ENCODE data around the gene EEA1. TPM values are rescaled to one million over a fixed set of nuclear protein-coding genes. Genes with fewer than 3 reads are reported as not detected.

EEA1 gene
- total RNA-seq, 3 donors from 2014 or later: 23.4 to 52.8 (median 27.2) TPM

DNA sequence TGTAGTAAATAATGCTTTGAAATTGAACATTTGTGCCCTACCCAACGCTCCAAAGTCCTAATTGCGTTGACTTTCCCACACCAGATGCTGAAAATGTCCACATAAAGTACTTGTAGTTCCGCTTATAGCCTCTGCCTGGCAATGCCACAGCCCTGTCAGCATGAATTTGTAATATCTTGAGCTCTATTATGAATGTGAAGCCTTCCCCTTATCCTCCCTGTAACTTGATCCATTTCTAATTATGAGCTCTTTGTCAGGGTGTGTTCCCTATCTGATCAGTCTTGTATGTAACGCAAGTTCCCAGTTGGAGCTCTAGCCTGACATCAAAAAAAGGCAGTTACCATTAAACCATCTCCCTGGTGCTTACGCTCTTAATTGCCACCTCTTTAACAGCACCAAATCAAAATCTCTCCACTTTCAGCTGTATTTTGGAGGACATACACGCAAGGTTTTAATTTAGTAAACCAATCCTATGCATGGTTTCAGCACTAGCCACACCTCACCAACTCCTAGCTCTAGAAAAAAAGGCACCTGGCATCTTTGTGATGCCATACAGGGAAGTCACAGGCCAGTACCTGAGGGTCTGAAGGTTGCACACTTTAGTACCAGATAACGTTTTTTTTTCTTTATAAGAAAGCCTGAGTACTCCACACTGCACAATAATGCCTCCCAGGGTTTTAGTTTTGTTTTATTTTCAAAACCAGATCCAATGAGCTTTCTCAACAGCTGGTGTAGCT lies 69.3 kb downstream of the EEA1 start:
- intact Hi-C loops (cut with DNase I; ENCODE audit: low total_unique reads): no loop called here
- H3K9me3 ChIP-seq: no peaks in the 10 kb centered on the region
- H3K27ac ChIP-seq: no peak overlapping the region
- H3K36me3 ChIP-seq: no peaks in the 10 kb centered on the region
- no peaks in the 10 kb centered on the region for H3K27me3 ChIP-seq
- no peak overlapping the region for H3K4me3 ChIP-seq
- TF ChIP-seq CTCF (IDR thresholded peaks at IDR 0.05) (no peak), POLR2AphosphoS5 (IDR thresholded peaks at IDR 0.05) (no peak)
- DNase-seq (ENCODE audit: low spot score in 2 of 2): no peak
- H3K4me1 ChIP-seq: no peaks in the 10 kb centered on the region

DNA sequence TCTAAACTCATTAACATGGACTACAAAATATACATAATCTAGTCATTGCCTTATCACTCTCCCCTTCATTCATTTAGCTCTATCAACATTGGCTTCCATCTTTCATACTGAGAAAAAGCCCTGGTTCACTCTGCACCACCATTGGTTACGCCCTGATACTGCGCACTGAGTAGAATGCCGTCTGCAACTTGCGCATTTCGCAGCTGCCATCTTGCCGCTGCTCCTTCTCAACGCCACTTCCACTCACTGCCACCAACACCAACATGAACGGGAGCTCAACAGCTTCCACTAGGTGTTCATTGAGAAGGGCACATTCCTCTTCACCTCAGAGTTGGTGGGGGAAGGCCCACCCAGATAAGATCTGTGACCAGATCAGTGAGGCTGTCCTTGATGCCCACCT lies 71.3 kb downstream of the EEA1 start:
- H3K27me3 ChIP-seq: no peaks in the 10 kb centered on the region
- H3K4me1 ChIP-seq: no peaks in the 10 kb centered on the region
- DNase-seq (ENCODE audit: low spot score in 2 of 2): no peak
- intact Hi-C loops (cut with DNase I; ENCODE audit: low total_unique reads): no loop called here
- no peak overlapping the region for H3K27ac ChIP-seq
- no peaks in the 10 kb centered on the region for H3K36me3 ChIP-seq
- no peak overlapping the region for H3K4me3 ChIP-seq
- H3K9me3 ChIP-seq: no peaks in the 10 kb centered on the region
- no peak for TF ChIP-seq POLR2A (IDR thresholded peaks at IDR 0.05)
- TF ChIP-seq POLR2AphosphoS5 (IDR thresholded peaks at IDR 0.05): no peak
- no peak for TF ChIP-seq CTCF (IDR thresholded peaks at IDR 0.05)

GRCh38 chr12:92854344-92854743 lies 74.8 kb downstream of the EEA1 start:
- intact Hi-C loops (cut with DNase I; ENCODE audit: low total_unique reads): no loop called here

GRCh38 chr12:92848740-92849139 lies 80.4 kb downstream of the EEA1 start:
- H3K4me1 ChIP-seq: no peaks in the 10 kb centered on the region
- no peak for DNase-seq (ENCODE audit: low spot score in 2 of 2)
- intact Hi-C loops (cut with DNase I; ENCODE audit: low total_unique reads): no loop called here
- no peaks in the 10 kb centered on the region for H3K27me3 ChIP-seq
- no peaks in the 10 kb centered on the region for H3K9me3 ChIP-seq
- H3K36me3 ChIP-seq: no peaks in the 10 kb centered on the region
- TF ChIP-seq POLR2A (IDR thresholded peaks at IDR 0.05) (no peak), POLR2AphosphoS5 (IDR thresholded peaks at IDR 0.05) (no peak), CTCF (IDR thresholded peaks at IDR 0.05) (no peak)
- no peak overlapping the region for H3K27ac ChIP-seq
- H3K4me3 ChIP-seq: no peak overlapping the region

More at GRCh38 chr12:92854344-92854743, 74.8 kb downstream of the EEA1 start:
- H3K27ac ChIP-seq: no peak overlapping the region
- no peak for TF ChIP-seq POLR2AphosphoS5 (IDR thresholded peaks at IDR 0.05)
- no peak for TF ChIP-seq CTCF (IDR thresholded peaks at IDR 0.05)
- no peak for TF ChIP-seq POLR2A (IDR thresholded peaks at IDR 0.05)
- H3K36me3 ChIP-seq: no peaks in the 10 kb centered on the region
- no peak overlapping the region for H3K4me3 ChIP-seq
- H3K9me3 ChIP-seq: no peaks in the 10 kb centered on the region
- H3K4me1 ChIP-seq: no peaks in the 10 kb centered on the region
- H3K27me3 ChIP-seq: no peaks in the 10 kb centered on the region
- DNase-seq (ENCODE audit: low spot score in 2 of 2): no peak

DNA sequence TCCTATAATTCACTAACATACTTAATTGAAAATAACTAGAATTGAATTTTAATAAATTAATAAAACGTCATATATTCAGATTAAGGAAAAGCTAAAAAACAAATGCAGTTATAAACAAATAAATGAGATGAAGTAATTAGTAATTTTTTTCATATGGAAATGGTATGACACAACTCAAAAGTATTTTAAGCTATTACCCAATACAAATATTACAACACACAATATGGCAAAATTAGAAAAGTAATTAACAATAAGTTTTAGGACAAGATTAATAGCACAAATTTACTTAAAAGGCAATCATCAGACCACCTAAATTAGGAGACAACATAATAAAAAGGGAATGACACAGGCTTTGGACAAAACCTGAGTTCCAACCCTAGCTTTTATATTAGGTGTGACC lies 81.7 kb downstream of the EEA1 start:
- H3K9me3 ChIP-seq: no peaks in the 10 kb centered on the region
- H3K4me3 ChIP-seq: no peak overlapping the region
- H3K4me1 ChIP-seq: no peaks in the 10 kb centered on the region
- H3K36me3 ChIP-seq: no peaks in the 10 kb centered on the region
- intact Hi-C loops (cut with DNase I; ENCODE audit: low total_unique reads): no loop called here
- DNase-seq (ENCODE audit: low spot score in 2 of 2): no peak
- TF ChIP-seq POLR2A (IDR thresholded peaks at IDR 0.05): no peak
- TF ChIP-seq CTCF (IDR thresholded peaks at IDR 0.05): no peak
- TF ChIP-seq POLR2AphosphoS5 (IDR thresholded peaks at IDR 0.05): no peak
- H3K27me3 ChIP-seq: no peaks in the 10 kb centered on the region
- H3K27ac ChIP-seq: no peak overlapping the region
